GM18861 (cell line): ENCODE measurements around the gene GPC5.
"Not testable (repeated sequence)": the region's sequence is repeated elsewhere in the genome, so short reads cannot be mapped to it uniquely, and the experiment has no call there.

Experiments
- ATAC-seq: cut with Tn5 transposase; IDR thresholded peaks from one replicate; pipeline ENCODE4 v1.9.1; 2021; ENCODE audit not compliant: unreplicated experiment

GPC5 gene

GRCh38 chr13:91398413-91399188, at the start of gene GPC5:
Gene GPC5, plus strand, starts transcription at chr13:91398621.
- peak; percentile 83 for ATAC-seq

DNA sequence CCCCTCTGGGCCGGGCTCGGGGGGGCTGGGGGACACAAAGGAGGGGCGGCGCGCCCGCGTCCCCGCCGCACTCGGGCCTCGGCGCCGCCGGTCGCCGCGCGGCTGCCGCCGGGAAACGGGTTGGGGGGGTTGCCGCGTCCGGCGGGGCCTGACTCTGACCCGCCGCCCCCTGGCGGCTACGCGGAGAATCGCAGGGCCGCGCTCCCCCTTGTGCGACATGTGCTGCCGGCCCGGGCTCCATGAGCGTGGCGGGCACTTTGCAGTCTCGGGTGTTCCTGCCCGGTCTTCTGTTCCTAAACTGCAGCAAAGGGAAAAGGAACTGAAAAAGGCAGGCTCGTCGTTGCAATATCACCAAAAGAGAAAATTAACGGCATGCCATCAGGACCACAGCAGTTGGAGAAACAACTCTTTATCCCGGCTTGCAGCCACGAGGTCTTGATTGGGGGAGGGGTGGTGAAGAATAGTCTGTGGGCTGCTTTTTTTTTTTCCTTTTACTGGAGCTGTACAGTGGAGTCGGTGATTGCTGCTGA, 49.5 kb upstream of the GPC5 start:
- peak; percentile 33 for ATAC-seq

- ATAC-seq: no peak
These were observed 48.2 kb upstream of the GPC5 start for GRCh38 chr13:91349992-91350911.

- ATAC-seq: no peak
These were observed 47.3 kb upstream of the GPC5 start for GRCh38 chr13:91351123-91351522.

GRCh38 chr13:91351980-91352379, 46.4 kb upstream of the GPC5 start:
- ATAC-seq: no peak

DNA sequence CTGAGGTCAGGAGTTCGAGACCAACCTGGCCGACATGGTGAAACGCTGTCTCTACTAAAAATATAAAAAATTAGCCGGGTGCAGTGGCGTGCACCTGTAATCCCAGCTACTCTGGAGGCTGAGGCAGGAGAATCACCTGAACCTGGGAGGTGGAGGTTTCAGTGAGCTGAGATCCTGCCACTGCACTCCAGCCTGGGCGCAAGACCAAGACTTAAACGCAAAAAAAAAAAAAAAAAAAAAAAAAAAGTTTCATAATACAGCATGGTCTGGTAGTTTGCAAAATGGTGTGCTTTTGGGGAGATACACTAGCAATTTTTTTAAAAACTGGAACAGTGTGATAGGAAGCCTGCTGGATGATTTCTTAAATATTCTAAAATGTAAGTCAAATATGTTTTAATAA, 45.5 kb upstream of the GPC5 start:
- ATAC-seq: not testable (repeated sequence)

- ATAC-seq: no peak
These were observed 44.9 kb upstream of the GPC5 start for GRCh38 chr13:91353494-91353893.

GRCh38 chr13:91355099-91355825, 43.2 kb upstream of the GPC5 start:
- no peak for ATAC-seq

- ATAC-seq: no peak
These were observed 42.4 kb upstream of the GPC5 start for GRCh38 chr13:91355826-91356710.

GRCh38 chr13:91356919-91357612, 41.4 kb upstream of the GPC5 start:
- no peak for ATAC-seq

DNA sequence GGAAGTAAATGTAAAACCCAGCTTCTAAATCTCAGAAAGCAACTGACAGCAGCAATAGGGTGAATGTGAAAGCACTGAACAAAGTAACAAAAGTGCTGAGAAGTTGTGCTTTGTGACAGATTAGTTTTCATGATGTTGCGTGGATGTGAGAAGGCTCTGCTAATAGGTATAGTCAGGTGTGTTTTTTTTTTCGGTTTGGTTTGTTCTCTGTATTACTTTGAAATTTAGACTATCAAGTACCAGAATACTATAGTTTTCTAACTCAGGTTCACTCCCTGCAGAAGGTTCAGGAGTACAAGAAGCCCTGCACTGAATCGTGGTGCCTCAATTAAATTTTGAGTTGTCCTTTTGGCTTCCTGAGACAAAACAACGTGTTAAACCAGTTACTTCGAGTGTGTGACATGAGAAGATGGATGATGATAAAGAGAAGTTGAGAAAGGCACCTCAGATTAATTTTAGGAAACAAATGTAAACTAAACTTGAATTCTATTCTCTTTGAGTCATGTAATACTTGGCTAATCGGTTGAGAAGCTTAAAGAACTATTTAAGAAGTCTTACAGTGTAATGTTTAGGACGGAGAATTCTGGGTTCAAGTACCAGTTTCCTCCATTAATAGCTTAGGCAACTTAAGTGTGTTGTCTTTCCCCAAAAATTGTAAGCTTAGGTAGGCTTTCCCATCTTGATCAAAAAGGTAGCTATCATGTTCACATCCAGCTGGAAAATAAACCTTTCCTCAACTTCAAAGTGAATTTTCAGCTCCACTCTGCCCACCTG, 40.6 kb upstream of the GPC5 start:
- ATAC-seq: no peak

- ATAC-seq: no peak
These were observed 40.0 kb upstream of the GPC5 start for GRCh38 chr13:91358387-91358782.

- ATAC-seq: no peak
These were observed 39.3 kb upstream of the GPC5 start for GRCh38 chr13:91359111-91359510.

GRCh38 chr13:91359631-91360030, 38.8 kb upstream of the GPC5 start:
- ATAC-seq: no peak

GRCh38 chr13:91360246-91360751, 38.1 kb upstream of the GPC5 start:
- ATAC-seq: no peak

GRCh38 chr13:91361755-91362271, 36.6 kb upstream of the GPC5 start:
- ATAC-seq: no peak

DNA sequence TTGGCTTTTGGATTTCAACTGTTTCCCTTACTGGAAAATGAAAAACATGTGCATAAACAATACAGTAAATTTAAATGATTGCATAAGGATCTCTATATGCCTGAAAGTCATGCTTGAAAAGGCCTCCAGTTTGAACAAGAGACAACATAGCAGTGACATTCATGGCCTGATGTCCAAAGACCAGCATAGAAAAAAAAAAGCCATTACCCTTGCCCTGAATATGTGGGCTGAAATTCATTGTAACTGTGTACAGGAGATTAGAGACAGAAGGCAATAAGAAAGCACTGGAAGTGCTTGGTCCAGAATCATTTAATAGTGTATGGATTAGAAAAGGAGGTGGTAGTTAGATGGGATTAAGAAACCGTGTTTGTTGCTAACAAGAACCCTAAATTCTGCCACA, 35.5 kb upstream of the GPC5 start:
- ATAC-seq: no peak

DNA sequence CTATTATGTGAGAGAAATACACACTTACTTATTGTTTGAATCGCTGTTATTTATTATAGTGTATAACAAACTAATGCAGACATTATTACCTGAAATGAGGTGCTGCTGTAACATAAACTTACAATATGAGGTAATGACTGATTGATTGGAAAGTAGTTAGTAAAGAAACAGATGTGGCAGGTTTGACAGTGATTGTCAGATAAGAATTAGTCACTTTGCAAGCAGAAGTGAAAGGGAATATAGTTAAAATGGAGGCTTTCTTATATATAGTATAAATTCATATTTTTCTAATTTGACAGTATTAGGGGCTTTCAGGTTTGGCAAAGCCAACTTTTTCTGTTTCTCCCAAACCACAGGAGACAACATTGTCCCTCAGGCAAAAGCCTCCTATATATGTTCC, 30.3 kb upstream of the GPC5 start:
- no peak for ATAC-seq
